ENCODE measurements around the gene MPPED1.

The MPPED1 gene

GRCh38 chr22:43412808-43413795 lies 1.3 kb downstream of the MPPED1 start:
- DNase-seq = no peak

GRCh38 chr22:43413826-43414225 lies 2.0 kb downstream of the MPPED1 start:
- DNase-seq = no peak

GRCh38 chr22:43415681-43416080 lies 3.9 kb downstream of the MPPED1 start:
- no peak for DNase-seq

- DNase-seq = no peak
These were observed 5.7 kb downstream of the MPPED1 start for GRCh38 chr22:43417555-43417954.

GRCh38 chr22:43418079-43418825 lies 6.4 kb downstream of the MPPED1 start:
- no peak for DNase-seq

GRCh38 chr22:43419371-43420080 lies 7.7 kb downstream of the MPPED1 start:
- no peak for DNase-seq

- DNase-seq = no peak
These were observed 9.3 kb downstream of the MPPED1 start for GRCh38 chr22:43421046-43421665.

GRCh38 chr22:43421914-43422615 lies 10.3 kb downstream of the MPPED1 start:
- DNase-seq = no peak

GRCh38 chr22:43423046-43423445 lies 11.2 kb downstream of the MPPED1 start:
- no peak for DNase-seq

- no peak for DNase-seq
These were observed 12.4 kb downstream of the MPPED1 start for GRCh38 chr22:43424201-43424600.

- DNase-seq = no peak
These were observed 13.1 kb downstream of the MPPED1 start for GRCh38 chr22:43424666-43425630.

- no peak for DNase-seq
These were observed 14.4 kb downstream of the MPPED1 start for GRCh38 chr22:43425976-43426785.

GRCh38 chr22:43426816-43427215 lies 15.0 kb downstream of the MPPED1 start:
- DNase-seq = no peak

- no peak for DNase-seq
These were observed 15.6 kb downstream of the MPPED1 start for GRCh38 chr22:43427296-43428004.

GRCh38 chr22:43428005-43428485 lies 16.2 kb downstream of the MPPED1 start:
- no peak for DNase-seq

- DNase-seq = no peak
These were observed 16.7 kb downstream of the MPPED1 start for GRCh38 chr22:43428521-43428920.

- no peak for DNase-seq
These were observed 17.6 kb downstream of the MPPED1 start for GRCh38 chr22:43429426-43429825.

GRCh38 chr22:43431808-43432554 lies 20.2 kb downstream of the MPPED1 start:
- DNase-seq = no peak

Data from NCI-H510A (cell line).